NCI-H2227 treated with DMSO at 0.1 percent for 48 hours (cell line): ENCODE measurements around the gene FZD10.

ENCODE experiments used
- DNase-seq: peaks from one replicate; lab custom pipeline; 2025; lab: John Stamatoyannopoulos, UW

Gene FZD10

GRCh38 chr12:130154276-130155070, 7.8 kb upstream of the FZD10 start:
- no peak for DNase-seq

- no peak for DNase-seq
These were observed 6.7 kb upstream of the FZD10 start for GRCh38 chr12:130155416-130156073.

- no peak for DNase-seq
These were observed 5.5 kb upstream of the FZD10 start for GRCh38 chr12:130156652-130157275.

- no peak for DNase-seq
These were observed 4.1 kb upstream of the FZD10 start for GRCh38 chr12:130157998-130158753.

- no peak for DNase-seq
These were observed 3.6 kb upstream of the FZD10 start for GRCh38 chr12:130158754-130159059.

- no peak for DNase-seq
These were observed 2.0 kb upstream of the FZD10 start for GRCh38 chr12:130160306-130160705.

- DNase-seq = no peak
These were observed 1.5 kb upstream of the FZD10 start for GRCh38 chr12:130160711-130161231.

- DNase-seq = no peak
These were observed 712 bp upstream of the FZD10 start for GRCh38 chr12:130161261-130162243.

GRCh38 chr12:130162745-130163460, 639 bp downstream of the FZD10 start:
- DNase-seq = no peak

- no peak for DNase-seq
These were observed 1.4 kb downstream of the FZD10 start for GRCh38 chr12:130163461-130164215.

- DNase-seq = no peak
These were observed 1.9 kb downstream of the FZD10 start for GRCh38 chr12:130164216-130164542.

GRCh38 chr12:130164936-130165335, 2.7 kb downstream of the FZD10 start:
- DNase-seq = no peak

GRCh38 chr12:130166306-130166705, 4.0 kb downstream of the FZD10 start:
- DNase-seq = no peak

GRCh38 chr12:130167537-130167936, 5.3 kb downstream of the FZD10 start:
- DNase-seq = no peak

- no peak for DNase-seq
These were observed 7.0 kb downstream of the FZD10 start for GRCh38 chr12:130169256-130169655.

GRCh38 chr12:130169924-130170323, 7.7 kb downstream of the FZD10 start:
- DNase-seq = no peak

- no peak for DNase-seq
These were observed 8.3 kb downstream of the FZD10 start for GRCh38 chr12:130170611-130171010.

GRCh38 chr12:130177635-130178242, 15.5 kb downstream of the FZD10 start:
- no peak for DNase-seq

- no peak for DNase-seq
These were observed 16.0 kb downstream of the FZD10 start for GRCh38 chr12:130178282-130178681.
